Upper lobe of left lung (tissue), 6 donors: ENCODE measurements around the gene FHOD3. TPM values are rescaled to one million over a fixed set of nuclear protein-coding genes. Genes with fewer than 3 reads are reported as not detected.

Source experiments
- ATAC-seq, 2 donors: fragments of 200-7000 bp; cut with Tn5 transposase; one replicate each; pipeline ENCODE4 v1.9.1; 2022; ENCODE audit warnings: mild to moderate bottlenecking in 2 of 2, moderate library complexity in 2 of 2; ENCODE audit not compliant: low FRiP score in 2 of 2
- DNase-seq, 2 donors: peaks; one replicate each; pipeline ENCODE4 v3.0.0-alpha.2; 2019 to 2020
- H3K27ac ChIP-seq, 4 donors: fragments of 200-600 bp; sonication (generic); one replicate each; pipeline ENCODE4 v1.5.1; 2016 to 2019
- H3K27me3 ChIP-seq, 4 donors: fragments of 200-600 bp; sonication (generic); one replicate each; pipeline ENCODE4 v1.5.1; 2017 to 2019
- H3K36me3 ChIP-seq, 4 donors: fragments of 200-600 bp; sonication (generic); one replicate each; pipeline ENCODE4 v1.5.1; 2016 to 2019
- H3K4me1 ChIP-seq, 4 donors: fragments of 200-600 bp; sonication (generic); one replicate each; pipeline ENCODE4 v1.5.1; 2018 to 2019
- H3K4me3 ChIP-seq, 4 donors: fragments of 200-600 bp; sonication (generic); one replicate each; pipeline ENCODE4 v1.5.1; 2017 to 2019; ENCODE audit warnings: mild to moderate bottlenecking in 2 of 4, moderate library complexity in 1 of 4
- H3K9me3 ChIP-seq, 4 donors: fragments of 200-600 bp; sonication (generic); one replicate each; pipeline ENCODE4 v1.5.1; 2018 to 2019
- CTCF ChIP-seq, 6 experiments: fragments of 450-650 bp in 4 of 6; fragments of 200-600 bp in 2 of 6; sonication (generic) in 2 of 6; IDR thresholded peaks; one replicate each; pipeline ENCODE4 v1.5.1; 2016 to 2019; ENCODE audit warnings: antibody characterized with exemption in 6 of 6
- EP300 ChIP-seq, 4 donors: sonication (generic); formaldehyde crosslinking; IDR thresholded peaks; one replicate each; pipeline ENCODE4 v1.5.1; 2017; ENCODE audit warnings: antibody characterized with exemption in 4 of 4, control low read depth in 2 of 4
- POLR2A ChIP-seq, 4 donors: fragments of 450-650 bp; IDR thresholded peaks; one replicate each; pipeline ENCODE4 v1.5.1; 2016 to 2017; ENCODE audit warnings: antibody characterized with exemption in 4 of 4, mild to moderate bottlenecking in 2 of 4
- POLR2AphosphoS5 ChIP-seq, 2 donors: sonication (generic); formaldehyde crosslinking; IDR thresholded peaks; one replicate each; pipeline ENCODE4 v1.5.1; 2017; ENCODE audit warnings: antibody characterized with exemption in 2 of 2
- WGBS, 2 donors: methylation state at CpG; one replicate each; pipeline ENCODE4 v1.1.5; 2017 to 2018; 5-methylcytosine and 5-hydroxymethylcytosine counted together
- total RNA-seq, 6 donors: library from RNA; depleted of rRNA in 4 of 6; stranded (reverse); fragments of >200 nt in 4 of 6; gene quantifications; one replicate each; pipeline versions ENCODE4 v1.1.0 to v1.2.1, GENCODE V29; 2016 to 2021
- donor health status: DM: no; HTN: no; CAD: no; lungs with moderate emphysema.
- donor health status: DM: no; HTN: yes; CAD: no; lungs with severe emphysema.

FHOD3 gene
- total RNA-seq, 6 donors from 2014 or later = 0.40 to 4.8 (median 2.8) TPM

- 69 to 72% methylated on average over 7 of the region's 7 CpGs for WGBS, 2 donors
- ATAC-seq = no peak
- no peak overlapping the region for H3K4me3 ChIP-seq
- no peaks in the 10 kb centered on the region for H3K4me1 ChIP-seq
- DNase-seq = no peak
- H3K27me3 ChIP-seq = no peaks in the 10 kb centered on the region
- TF ChIP-seq POLR2AphosphoS5 (IDR thresholded peaks at IDR 0.05) (no peak), POLR2A (IDR thresholded peaks at IDR 0.05) (no peak), CTCF (IDR thresholded peaks at IDR 0.05) (no peak), EP300 (IDR thresholded peaks at IDR 0.05) (no peak)
- H3K27ac ChIP-seq = no peak overlapping the region
- H3K36me3 ChIP-seq = no peaks in the 10 kb centered on the region
- H3K9me3 ChIP-seq = no peaks in the 10 kb centered on the region
These were observed 11.4 kb downstream of the FHOD3 start for GRCh38 chr18:36308711-36309435.

- ATAC-seq (peak in 1 of 2 donors; percentile 85), DNase-seq (peak in 1 of 2 donors; percentile 21)
- H3K27me3 ChIP-seq = no peaks in the 10 kb centered on the region
- no peaks in the 10 kb centered on the region for H3K9me3 ChIP-seq
- no peak overlapping the region for H3K4me3 ChIP-seq
- TF ChIP-seq POLR2AphosphoS5 (IDR thresholded peaks at IDR 0.05) (no peak), POLR2A (IDR thresholded peaks at IDR 0.05) (no peak), EP300 (IDR thresholded peaks at IDR 0.05) (no peak), CTCF (IDR thresholded peaks at IDR 0.05) (no peak)
- H3K4me1 ChIP-seq = no peaks in the 10 kb centered on the region
- no peak overlapping the region for H3K27ac ChIP-seq
- H3K36me3 ChIP-seq = no peaks in the 10 kb centered on the region
- 61 to 69% methylated on average over 5 to 11 of the region's 11 CpGs for WGBS, 2 donors
These were observed 12.2 kb downstream of the FHOD3 start for GRCh38 chr18:36309436-36310391.

GRCh38 chr18:36311026-36311570 is 13.6 kb downstream of the FHOD3 start:
- 85 to 93% methylated on average over 5 of the region's 5 CpGs for WGBS, 2 donors
- Histone ChIP-seq H3K27me3 (no peaks in the 10 kb centered on the region), H3K27ac (no peak overlapping the region), H3K4me3 (no peak overlapping the region), H3K36me3 (no peaks in the 10 kb centered on the region), H3K9me3 (no peaks in the 10 kb centered on the region), H3K4me1 (no peaks in the 10 kb centered on the region)
- TF ChIP-seq POLR2AphosphoS5 (IDR thresholded peaks at IDR 0.05) (no peak), POLR2A (IDR thresholded peaks at IDR 0.05) (no peak)
- no peak for ATAC-seq
- DNase-seq = no peak

- 75 to 91% methylated on average over 1 to 2 of the region's 2 CpGs for WGBS, 2 donors
- ATAC-seq (peak in 1 of 2 donors; percentile 35), DNase-seq (no peak)
- Histone ChIP-seq H3K4me3 (no peak overlapping the region), H3K4me1 (no peaks in the 10 kb centered on the region), H3K27ac (no peak overlapping the region), H3K27me3 (no peaks in the 10 kb centered on the region), H3K9me3 (peaks cover 0 to 2% (median under 1%) of the 10 kb centered on the region in 4 donors), H3K36me3 (no peaks in the 10 kb centered on the region)
- TF ChIP-seq POLR2A (IDR thresholded peaks at IDR 0.05) (no peak), POLR2AphosphoS5 (IDR thresholded peaks at IDR 0.05) (no peak), CTCF (IDR thresholded peaks at IDR 0.05) (no peak), EP300 (IDR thresholded peaks at IDR 0.05) (no peak)
These were observed 15.4 kb downstream of the FHOD3 start for GRCh38 chr18:36312806-36313395.

GRCh38 chr18:36314098-36314497 is 16.6 kb downstream of the FHOD3 start:
- ATAC-seq (peak in 1 of 2 donors; percentile 84), DNase-seq (no peak)
- Histone ChIP-seq H3K4me3 (no peak overlapping the region), H3K36me3 (no peaks in the 10 kb centered on the region), H3K27ac (no peak overlapping the region), H3K9me3 (peaks cover 0 to 11% (median 7%) of the 10 kb centered on the region in 4 donors), H3K4me1 (no peaks in the 10 kb centered on the region), H3K27me3 (no peaks in the 10 kb centered on the region)
- no peak for TF ChIP-seq POLR2AphosphoS5 (IDR thresholded peaks at IDR 0.05)
- TF ChIP-seq EP300 (IDR thresholded peaks at IDR 0.05) = no peak
- no peak for TF ChIP-seq POLR2A (IDR thresholded peaks at IDR 0.05)
- TF ChIP-seq CTCF (IDR thresholded peaks at IDR 0.05) = no peak
- WGBS, 2 donors = 68 to 69% methylated on average over 4 of the region's 4 CpGs
